Stimulated activated CD4-positive, alpha-beta T cell treated with anti-CD3 and anti-CD28 coated beads, Interleukin-1b, Interleukin-23, amount 100 ng/mL, for 24 hours (primary cell): ENCODE results near the gene SHLD2.
"Not testable (repeated sequence)": the region's sequence is repeated elsewhere in the genome, so short reads cannot be mapped to it uniquely, and the experiment has no call there.

Source experiments
- DNase-seq, 4 experiments: peaks; one replicate each; pipeline ENCODE4 v3.0.0-alpha.2; 2020; ENCODE audit warnings: low read depth in 4 of 4, low spot score in 1 of 4

Gene SHLD2, protein sequence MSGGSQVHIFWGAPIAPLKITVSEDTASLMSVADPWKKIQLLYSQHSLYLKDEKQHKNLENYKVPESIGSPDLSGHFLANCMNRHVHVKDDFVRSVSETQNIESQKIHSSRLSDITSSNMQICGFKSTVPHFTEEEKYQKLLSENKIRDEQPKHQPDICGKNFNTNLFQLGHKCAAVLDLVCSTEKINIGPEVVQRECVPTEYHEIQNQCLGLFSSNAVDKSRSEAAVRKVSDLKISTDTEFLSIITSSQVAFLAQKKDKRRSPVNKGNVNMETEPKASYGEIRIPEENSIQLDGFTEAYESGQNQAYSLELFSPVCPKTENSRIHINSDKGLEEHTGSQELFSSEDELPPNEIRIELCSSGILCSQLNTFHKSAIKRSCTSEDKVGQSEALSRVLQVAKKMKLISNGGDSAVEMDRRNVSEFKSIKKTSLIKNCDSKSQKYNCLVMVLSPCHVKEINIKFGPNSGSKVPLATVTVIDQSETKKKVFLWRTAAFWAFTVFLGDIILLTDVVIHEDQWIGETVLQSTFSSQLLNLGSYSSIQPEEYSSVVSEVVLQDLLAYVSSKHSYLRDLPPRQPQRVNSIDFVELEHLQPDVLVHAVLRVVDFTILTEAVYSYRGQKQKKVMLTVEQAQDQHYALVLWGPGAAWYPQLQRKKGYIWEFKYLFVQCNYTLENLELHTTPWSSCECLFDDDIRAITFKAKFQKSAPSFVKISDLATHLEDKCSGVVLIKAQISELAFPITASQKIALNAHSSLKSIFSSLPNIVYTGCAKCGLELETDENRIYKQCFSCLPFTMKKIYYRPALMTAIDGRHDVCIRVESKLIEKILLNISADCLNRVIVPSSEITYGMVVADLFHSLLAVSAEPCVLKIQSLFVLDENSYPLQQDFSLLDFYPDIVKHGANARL

DNA sequence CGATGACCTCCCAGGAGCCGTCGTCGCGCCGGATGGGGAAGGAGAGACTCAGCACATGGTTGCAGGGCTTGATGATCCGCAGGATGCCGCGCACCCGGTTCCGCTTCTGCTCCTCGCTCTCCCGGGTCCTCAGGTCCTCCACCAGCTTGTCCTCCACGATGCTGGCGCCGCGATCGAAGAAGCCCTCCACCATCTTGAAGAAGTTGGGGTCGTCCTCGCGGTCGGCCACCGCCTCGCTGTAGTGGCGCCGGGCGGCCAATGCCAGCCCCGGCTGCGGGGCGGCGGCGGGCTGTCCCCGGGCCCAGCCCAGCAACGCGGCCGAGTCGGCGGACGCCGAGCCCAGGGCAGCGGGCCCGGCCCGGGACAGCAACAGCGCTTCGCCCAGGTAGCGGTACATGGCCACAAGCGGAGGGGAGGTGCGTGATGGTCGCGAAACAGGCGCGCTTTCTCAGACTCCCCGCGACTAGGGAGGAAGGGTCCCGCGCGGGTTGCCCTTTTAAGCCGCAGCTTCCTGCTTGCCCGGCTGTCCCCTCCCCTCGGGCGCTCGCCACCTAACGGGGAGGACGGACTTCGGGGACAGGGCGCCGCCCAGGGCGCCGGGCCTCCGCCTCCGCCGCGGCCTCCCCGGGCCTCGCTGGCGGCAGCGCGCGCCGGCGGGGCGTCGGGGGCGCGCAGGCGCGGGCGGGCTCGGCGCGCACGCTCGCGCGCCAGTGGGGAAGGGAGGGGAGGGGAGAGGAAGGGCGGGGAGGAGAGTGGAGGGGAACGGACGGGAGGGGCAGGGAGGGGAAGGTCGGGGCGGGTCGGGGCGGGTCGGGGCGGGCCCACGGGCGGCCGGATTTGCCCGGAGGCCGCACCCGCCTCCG is at the start of gene SHLD2, which contains the start of gene GLUD1:
SHLD2 (plus strand) TSS at position 834 of the 863 bp plus-strand sequence. CDS start 56,149 bp downstream, outside the sequence.
GLUD1 (minus strand) TSS at position 471 of the 863 bp plus-strand sequence; CDS start at position 397, 74 bp downstream.
- DNase-seq: peak; percentile 64 to 87 (median 74)

DNA sequence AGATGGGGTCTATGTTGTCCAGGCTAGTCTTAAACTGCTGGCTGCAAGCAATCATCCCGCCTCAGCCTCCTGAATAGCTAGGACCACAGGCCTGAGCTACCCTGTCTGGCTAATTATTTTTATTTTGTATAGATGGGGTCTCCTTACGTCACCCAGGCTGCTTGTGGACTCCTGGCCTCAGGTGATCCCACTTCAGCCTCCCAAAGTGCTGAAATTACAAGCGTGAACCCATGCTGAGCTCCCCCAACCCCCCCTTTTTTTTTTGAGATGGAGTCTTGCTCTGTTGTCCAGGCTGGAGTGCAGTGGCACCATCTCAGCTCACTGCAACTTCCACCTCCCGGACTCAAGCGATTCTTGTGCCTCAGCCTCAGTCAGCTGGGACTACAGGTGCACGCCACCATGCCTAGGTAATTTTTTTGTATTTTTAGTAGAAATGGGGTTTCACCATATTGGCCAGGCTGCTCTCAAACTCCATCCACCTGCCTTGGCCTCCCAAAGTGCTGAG is 49.5 kb upstream of the SHLD2 start:
- DNase-seq: no peak

DNA sequence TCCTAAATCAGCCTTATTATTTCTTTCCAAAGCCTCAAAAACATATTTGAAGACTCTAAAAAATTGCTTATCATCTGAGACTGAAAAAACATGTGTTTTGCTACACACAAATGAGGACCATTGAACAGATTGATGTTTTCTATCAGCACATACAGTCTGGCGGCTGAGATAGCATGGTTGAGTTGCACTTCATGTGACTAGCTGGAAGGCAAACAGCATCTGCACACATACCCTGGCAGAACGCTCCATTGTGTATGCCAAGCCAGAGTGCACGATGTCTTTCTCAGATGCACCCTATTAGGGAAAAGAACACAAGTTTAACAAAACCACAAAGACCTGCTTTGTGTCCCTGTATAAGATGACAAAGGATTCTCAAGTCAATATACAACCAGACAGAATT is 41.9 kb upstream of the SHLD2 start:
- DNase-seq: no peak

DNA sequence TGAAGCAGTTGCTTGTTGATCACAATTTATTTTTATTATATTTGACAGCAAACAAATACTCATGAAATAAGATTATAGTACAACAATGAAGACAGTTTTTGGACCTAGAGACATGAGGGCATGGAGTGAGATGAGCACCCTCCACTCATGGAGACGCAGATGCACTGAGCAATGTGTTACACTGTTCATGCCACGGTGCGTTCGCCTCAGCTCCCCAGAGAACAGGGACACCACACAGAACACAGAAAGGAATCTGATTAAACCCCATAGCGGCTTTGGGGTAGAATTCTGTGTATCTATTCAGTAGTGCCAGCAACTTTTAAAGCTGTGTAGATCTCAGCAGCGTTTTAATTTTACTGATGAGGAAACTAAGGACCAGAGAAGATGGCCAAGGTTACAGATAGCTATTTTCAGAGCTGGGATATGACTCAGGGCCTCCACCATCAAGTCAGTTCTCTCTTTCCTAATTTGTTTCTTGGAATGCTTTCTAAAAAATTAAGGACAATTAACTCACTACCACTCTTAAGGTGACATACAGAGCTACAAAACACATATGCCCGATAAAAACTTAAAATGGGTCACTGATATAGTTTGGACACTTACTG is 41.3 kb upstream of the SHLD2 start:
- no peak for DNase-seq

DNA sequence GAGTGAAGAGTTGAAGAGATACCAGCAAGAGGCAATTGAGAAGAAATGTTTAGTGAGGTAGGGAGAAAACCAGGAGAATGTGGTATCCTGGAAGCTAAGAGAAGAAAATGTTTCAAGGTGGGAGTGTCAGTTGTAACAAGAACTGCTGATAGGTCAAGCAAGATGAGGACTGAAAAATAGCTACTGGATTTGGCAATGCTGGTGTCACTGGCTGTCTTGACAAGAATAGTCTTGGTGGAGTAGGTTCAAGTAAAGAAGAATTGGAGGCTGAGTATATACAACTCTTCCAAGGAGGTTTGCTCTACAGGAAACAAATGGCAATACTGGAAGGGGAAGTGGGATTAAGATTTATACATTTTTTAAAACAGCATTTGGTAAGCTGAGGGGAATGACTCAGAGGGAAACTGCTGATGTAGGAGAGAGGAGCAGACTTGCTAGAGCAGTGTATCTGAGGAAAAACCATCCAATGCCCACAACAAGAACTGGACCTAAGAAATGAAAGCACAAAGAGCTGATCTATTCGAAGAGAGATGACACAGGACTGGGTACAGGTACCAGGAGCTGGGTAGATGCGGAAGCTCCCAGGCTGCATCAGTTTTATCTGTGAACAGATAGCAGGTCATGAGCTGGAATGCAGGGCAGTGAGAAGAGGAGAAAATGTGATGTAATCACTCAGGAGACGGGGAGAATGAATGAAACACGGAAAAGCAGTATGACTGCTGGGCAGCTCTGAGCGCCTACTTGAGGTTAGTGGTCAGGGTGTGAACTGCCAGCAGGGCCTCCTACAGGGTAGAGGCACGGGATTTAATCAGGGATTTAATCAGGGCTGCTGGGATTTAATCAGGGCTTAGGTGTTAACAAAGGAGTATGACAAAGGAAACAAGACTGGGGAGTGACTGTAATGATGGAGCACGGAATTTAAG is 40.4 kb upstream of the SHLD2 start:
- DNase-seq: peak in 1 of 4 experiments; percentile 4

DNA sequence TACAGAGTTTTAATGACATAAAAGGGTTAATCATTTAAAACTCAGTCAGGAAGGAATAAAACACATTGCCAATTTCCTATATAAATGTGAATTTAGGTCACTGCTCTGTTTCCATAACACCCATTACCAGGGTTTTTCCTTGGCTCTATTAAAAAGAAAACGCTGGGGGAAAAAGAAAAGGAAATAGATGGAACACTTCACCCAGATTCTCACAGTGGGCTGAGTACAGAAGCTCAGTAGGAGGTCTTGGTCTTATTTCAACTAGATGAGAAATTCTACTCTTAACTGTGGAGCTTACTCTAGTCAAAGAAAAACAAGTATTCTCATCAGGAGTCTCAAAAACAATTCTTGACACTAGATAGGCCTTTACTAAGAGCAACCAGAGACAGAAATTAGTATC is 36.8 kb upstream of the SHLD2 start:
- no peak for DNase-seq

DNA sequence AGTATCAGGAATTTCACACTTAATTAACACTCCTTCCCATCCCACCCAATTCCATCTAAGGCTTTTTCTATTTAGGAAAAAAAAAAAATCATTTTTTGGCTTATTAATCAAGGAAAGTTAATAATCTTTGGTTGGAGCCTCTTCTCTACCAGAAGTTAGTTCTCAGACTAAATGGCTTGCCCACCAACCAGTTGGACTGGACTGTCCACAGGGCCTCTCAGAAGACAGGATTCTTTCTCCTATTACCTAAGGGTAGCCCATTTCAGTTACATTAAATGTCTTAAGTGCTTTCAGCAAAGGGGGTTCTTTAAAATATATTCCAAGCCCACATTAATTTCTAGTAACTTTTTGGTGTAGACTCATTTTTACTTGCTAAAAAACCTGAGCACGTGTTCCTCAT is 35.6 kb upstream of the SHLD2 start:
- no peak for DNase-seq

DNA sequence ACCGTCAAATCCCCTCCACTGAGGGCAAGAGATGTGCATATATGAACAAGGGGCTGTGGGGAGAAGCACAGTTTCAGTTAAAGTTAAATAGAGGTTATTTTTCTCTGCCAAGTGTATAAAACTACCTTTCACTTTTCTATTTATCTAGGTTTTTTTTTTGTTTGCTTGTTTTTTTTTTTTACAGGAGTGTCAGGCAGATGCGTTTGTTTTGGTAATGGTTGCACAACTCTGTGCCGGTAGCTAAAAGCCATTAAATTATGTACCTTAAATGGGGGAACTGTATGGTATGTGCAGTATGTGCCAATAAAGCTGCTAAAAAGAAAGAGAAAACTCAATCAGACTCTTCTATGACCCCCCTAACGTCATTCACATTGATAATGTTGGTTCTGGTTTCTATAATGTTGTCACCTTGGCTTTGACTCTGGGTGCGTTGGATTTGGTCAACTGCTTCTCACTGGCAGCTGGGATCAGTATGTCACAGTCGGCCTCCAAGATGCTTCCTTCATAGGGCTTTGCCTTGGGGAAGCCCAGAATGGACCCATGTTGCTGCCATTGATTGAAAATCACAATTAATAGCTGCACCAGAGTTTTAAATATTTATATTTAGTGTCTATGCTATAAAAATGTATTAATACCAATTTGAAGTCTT is 34.6 kb upstream of the SHLD2 start:
- DNase-seq: no peak

DNA sequence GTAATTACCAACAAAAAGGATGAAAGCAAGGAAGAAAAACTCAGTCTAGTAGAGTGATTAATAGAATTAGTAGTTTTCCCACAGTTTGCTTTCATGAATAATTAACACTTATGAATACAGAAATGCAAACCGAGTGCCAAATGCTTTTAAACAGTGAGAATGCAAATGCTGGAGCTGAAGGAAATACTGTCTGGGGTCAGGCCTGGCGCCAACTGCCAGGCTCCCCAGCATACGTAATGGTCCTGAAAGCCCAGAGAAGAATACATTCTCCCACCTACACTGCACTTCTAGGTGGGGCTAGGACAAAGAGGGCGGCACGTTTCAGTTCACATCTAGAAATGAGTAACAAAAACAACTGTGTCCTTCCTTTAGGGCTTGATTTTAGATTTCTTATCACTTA is 30.4 kb upstream of the SHLD2 start:
- DNase-seq: no peak

DNA sequence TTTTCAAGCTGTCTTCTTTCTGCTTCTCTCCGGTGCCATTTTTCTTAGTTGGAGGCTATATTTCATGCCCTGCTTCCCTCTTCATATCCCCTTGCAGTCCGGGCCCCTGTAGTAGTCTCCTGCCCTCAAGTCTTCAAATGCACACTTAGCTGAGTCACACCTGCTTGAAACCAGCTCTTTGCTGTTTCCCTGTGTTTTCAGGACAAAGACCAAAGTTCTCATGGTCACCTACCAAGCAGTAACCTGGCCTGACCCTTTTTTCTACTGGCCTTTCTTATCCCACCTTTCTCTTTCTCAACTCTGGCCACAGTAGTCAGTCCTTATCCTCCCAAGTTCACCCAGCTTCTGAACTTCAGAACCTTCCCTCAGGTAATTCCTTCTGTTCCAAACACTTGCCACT is 28.8 kb upstream of the SHLD2 start:
- DNase-seq: no peak

DNA sequence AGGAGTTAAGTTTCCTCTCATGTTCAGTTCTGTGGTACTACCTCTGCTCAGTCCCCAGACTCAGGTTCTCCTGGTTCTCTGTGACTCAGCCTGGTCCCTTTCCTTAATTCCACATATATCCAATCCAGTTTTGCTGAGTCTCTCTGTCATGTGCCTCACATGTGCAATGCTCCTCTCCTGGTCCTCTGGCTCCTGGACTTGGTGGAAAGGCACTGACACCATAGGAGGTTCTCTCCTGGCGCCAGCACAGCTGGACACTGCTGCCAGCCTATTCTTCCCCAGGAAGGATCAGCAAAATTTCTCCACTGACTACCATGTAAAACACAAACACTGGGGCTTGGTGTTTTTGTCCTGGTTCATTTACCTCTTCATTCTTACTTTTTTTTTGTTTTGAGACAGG is 28.1 kb upstream of the SHLD2 start:
- DNase-seq: no peak

DNA sequence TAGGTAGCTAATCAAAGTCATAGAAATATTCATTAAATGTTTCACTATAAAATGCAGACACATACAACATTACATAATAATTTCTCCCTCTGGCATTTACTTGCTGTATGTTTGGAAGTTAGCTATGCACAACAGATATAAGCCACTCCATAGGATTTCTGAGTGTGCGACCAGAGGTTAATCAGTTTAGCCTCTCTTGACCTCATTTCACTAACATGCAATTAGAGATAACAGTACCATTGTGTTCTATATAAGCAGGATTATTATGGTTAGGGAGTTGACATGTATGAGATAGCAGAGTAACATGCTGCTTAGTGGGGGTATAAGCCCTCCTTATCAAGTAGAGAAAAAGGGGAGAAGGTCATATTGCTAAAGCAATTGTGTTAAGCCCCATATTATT is 26.7 kb upstream of the SHLD2 start:
- DNase-seq: no peak

DNA sequence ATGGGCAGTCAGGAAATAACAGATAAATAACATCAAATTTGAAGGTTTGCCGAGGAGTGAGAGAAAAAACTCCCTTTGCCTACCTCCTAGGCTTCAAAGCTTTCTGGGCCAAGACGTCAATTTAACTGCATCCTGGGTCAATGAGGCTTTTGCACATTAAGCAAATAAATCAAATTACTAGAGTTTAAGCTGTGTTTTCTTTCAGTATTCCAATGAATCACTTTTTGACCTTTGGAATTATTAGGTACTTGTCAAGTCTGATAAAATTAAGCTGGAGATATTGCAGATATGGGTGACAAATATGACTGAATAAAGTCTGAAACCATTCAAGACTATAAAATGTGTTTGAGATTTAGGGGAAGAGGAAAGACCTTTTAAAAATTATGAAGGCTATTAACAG is 22.6 kb upstream of the SHLD2 start:
- DNase-seq: no peak

DNA sequence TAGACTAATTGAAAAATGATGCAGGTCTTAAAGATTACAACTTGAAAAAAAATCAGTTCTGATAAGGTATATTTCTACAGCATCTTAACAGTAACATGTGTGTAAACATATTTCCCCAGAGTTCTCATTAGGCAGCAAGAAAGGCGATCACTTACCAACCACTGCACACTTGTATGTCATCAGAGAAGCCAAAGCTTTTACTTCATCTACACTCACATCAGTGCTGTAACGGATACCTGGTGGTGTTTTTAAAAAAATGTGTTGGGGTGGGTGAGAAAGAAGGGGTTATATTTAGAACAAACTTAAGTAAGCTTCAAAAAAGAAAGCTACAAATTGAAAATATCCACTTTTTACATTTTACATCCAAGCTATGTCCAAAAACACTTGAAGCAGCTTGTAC is 18.6 kb upstream of the SHLD2 start:
- not testable (repeated sequence) for DNase-seq

DNA sequence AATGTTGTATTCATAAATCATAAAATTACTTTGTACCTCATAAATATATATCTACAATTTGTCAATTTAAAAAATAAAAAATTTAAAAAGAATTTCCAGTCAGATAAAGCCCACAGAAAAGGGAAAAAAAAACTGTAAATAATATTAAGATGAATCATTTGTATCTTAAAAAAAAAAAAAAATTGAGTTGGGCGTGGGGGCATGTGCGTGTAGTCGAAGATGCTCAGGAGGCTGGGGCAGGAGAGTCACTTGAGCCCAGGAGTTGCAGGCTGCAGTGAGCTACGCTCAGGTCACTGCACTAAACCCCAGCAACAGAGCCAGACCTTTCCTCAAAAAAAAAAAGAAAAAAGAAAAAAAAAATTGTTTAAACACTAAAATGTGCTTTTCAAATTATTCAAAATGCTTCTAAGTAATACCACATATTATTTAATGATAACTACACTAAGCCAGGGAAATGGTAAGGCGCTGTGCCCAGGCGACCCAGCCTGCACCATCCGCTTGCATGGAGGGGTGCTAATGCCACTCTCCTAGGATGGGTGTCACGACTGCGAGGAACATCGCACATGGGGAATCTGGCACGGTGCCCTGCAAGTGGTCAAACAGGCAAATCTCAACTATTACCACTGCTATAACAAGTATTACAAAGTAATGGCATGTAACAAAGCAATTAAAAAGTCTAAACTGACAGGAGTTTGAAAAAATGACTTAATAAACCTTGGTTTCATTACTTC is 15.7 kb upstream of the SHLD2 start:
- no peak for DNase-seq

DNA sequence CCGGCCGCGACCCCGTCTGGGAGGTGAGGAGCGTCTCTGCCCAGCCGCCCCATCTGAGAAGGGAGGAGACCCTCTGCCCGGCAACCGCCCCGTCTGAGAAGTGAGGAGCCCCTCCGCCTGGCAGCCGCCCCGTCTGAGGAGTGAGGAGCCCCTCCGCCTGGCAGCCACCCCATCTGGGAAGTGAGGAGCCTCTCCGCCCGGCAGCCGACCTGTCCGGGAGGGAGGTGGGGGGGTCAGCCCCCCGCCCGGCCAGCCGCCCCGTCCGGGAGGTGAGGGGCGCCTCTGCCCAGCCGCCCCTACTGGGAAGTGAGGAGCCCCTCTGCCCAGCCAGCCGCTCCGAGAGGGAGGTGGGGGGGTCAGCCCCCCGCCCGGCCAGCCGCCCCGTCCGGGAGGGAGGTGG is 14.4 kb upstream of the SHLD2 start:
- DNase-seq: not testable (repeated sequence)

DNA sequence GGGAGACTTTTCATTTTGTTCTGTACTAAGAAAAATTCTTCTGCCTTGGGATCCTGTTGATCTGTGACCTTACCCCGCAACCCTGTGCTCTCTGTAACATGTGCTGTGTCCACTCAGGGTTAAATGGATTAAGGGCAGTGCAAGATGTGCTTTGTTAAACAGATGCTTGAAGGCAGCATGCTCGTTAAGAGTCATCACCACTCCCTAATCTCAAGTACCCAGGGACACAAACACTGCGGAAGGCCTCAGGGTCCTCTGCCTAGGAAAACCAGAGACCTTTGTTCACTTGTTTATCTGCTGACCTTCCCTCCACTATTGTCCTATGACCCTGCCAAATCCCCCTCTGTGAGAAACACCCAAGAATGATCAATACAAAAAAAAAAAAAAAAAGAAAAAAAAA is 13.4 kb upstream of the SHLD2 start:
- DNase-seq: not testable (repeated sequence)

DNA sequence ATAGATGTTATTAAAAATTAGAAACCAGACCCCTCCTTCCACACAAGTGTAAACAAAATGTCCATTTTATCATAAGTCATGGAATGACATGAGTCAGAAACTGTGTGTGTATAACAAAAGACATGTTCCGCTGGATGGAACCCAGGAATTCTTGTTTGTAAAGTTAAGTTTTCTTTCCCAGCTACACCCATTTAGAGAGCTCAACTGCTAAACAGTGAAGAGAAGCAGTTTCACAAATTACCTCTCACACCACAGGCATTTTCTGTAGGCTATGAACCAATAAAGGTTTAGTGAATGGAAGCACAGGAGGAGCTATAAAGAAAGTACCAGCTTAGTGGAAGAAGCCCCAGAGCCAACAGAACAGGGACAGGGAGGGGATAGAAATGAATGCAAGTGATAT is 12.8 kb upstream of the SHLD2 start:
- DNase-seq: not testable (repeated sequence)
